Neural cell (in vitro differentiated cells): Measurements from ENCODE around the gene NPPA. TPM values are rescaled to one million over a fixed set of nuclear protein-coding genes. Genes with fewer than 3 reads are reported as not detected.
A peak's percentile ranks its signal among the peaks of the same experiment; 100 is the strongest.

Experiments used
- H2AFZ ChIP-seq: fragments of 200-600, 300-800 bp; sonication (generic), shearing (Covaris generic); 2 replicates; pipeline ENCODE4 v1.6.0; 2014; ENCODE audit warnings: low read depth, mild to moderate bottlenecking, antibody characterized with exemption, low read length, moderate library complexity
- H3F3A ChIP-seq: fragments of 200-600 bp; shearing (Covaris generic); 2 replicates; pipeline ENCODE4 v1.6.1; 2016; ENCODE audit warnings: mild to moderate bottlenecking, moderate library complexity, mixed read lengths, antibody characterized with exemption, low read length; ENCODE audit not compliant: insufficient read depth, poor library complexity, severe bottlenecking
- H3K27ac ChIP-seq: fragments of 200-600, 300-800 bp; sonication (generic), shearing (Covaris generic); 2 replicates; pipeline ENCODE4 v1.5.1; 2014; ENCODE audit warnings: mild to moderate bottlenecking, low read length, moderate library complexity
- H3K27me3 ChIP-seq: fragments of 300-800, 200-600 bp; sonication (generic), shearing (Covaris generic); 2 replicates; pipeline ENCODE4 v1.6.0; 2014; ENCODE audit warnings: mild to moderate bottlenecking, low read depth, low read length, moderate library complexity; ENCODE audit not compliant: insufficient read depth
- H3K36me3 ChIP-seq: fragments of 300-800, 200-600 bp; sonication (generic), shearing (Covaris generic); 2 replicates; pipeline ENCODE4 v1.5.1; 2014; ENCODE audit warnings: mild to moderate bottlenecking, antibody characterized with exemption, low read length, moderate library complexity; ENCODE audit not compliant: insufficient read depth
- H3K4me2 ChIP-seq: fragments of 300-800, 200-600 bp; sonication (generic), shearing (Covaris generic); 2 replicates; pipeline ENCODE4 v1.6.0; 2014; ENCODE audit warnings: mild to moderate bottlenecking, low read length
- H3K4me3 ChIP-seq: fragments of 300-800, 200-600 bp; sonication (generic), shearing (Covaris generic); 2 replicates; pipeline ENCODE4 v1.5.1; 2014; ENCODE audit warnings: mild to moderate bottlenecking, low read length, moderate library complexity
- H3K79me2 ChIP-seq: fragments of 200-600 bp; shearing (Covaris generic); replicated peaks from 2 replicates; pipeline ENCODE4 v1.6.0; 2014; ENCODE audit warnings: mild to moderate bottlenecking, low read length, moderate library complexity; ENCODE audit not compliant: insufficient read depth
- H3K9ac ChIP-seq: fragments of 300-800, 200-600 bp; sonication (generic), shearing (Covaris generic); 2 replicates; pipeline ENCODE4 v1.6.1; 2016; ENCODE audit warnings: mild to moderate bottlenecking, low read length, mixed read lengths
- H3K9me2 ChIP-seq: fragments of 200-600 bp; shearing (Covaris generic); 2 replicates; pipeline ENCODE4 v1.6.1; 2016; ENCODE audit warnings: mild to moderate bottlenecking, low read length, mixed read lengths; ENCODE audit not compliant: insufficient read depth
- H3K9me3 ChIP-seq: fragments of 200-600, 300-800 bp; sonication (generic), shearing (Covaris generic); 2 replicates; pipeline ENCODE4 v1.6.1; 2016; ENCODE audit warnings: mild to moderate bottlenecking, mixed run types, low read length, moderate library complexity, mixed read lengths
- H4K20me1 ChIP-seq: fragments of 200-600 bp; shearing (Covaris generic); 2 replicates; pipeline ENCODE4 v1.6.1; 2016; ENCODE audit warnings: mild to moderate bottlenecking, mixed run types; ENCODE audit not compliant: insufficient read depth
- EP300 ChIP-seq: fragments of 450-650 bp; conservative IDR thresholded peaks from 2 replicates; pipeline ENCODE4 v1.6.1; 2014; ENCODE audit warnings: antibody characterized with exemption, mild to moderate bottlenecking, moderate library complexity; ENCODE audit not compliant: poor library complexity, severe bottlenecking
- EZH2 ChIP-seq: fragments of 200-600, 300-800 bp; shearing (Covaris generic), sonication (generic); IDR thresholded peaks from 2 replicates; pipeline ENCODE4 v1.6.1; 2014; ENCODE audit warnings: antibody characterized with exemption, low read length, borderline replicate concordance, mild to moderate bottlenecking; ENCODE audit not compliant: insufficient read depth, poor library complexity, severe bottlenecking
- MXI1 ChIP-seq: fragments of 450-650 bp; conservative IDR thresholded peaks from 2 replicates; pipeline ENCODE4 v1.6.1; 2014; ENCODE audit warnings: antibody characterized with exemption, mild to moderate bottlenecking; ENCODE audit not compliant: poor library complexity, severe bottlenecking
- POLR2AphosphoS5 ChIP-seq: IDR thresholded peaks from 2 replicates; pipeline ENCODE4 v1.6.1; 2012
- RAD21 ChIP-seq: fragments of 450-650 bp; conservative IDR thresholded peaks from 2 replicates; pipeline ENCODE4 v1.6.1; 2014; ENCODE audit warnings: antibody characterized with exemption, mild to moderate bottlenecking, moderate library complexity
- SMC3 ChIP-seq: fragments of 450-650 bp; conservative IDR thresholded peaks from 2 replicates; pipeline ENCODE4 v1.6.1; 2014; ENCODE audit warnings: antibody characterized with exemption, mild to moderate bottlenecking, moderate library complexity; ENCODE audit not compliant: poor library complexity
- TAF1 ChIP-seq: IDR thresholded peaks from 2 replicates; pipeline ENCODE4 v1.6.1; 2012; ENCODE audit warnings: low read depth
- polyA plus RNA-seq: library from polyadenylated mRNA; depleted of rRNA; stranded (reverse); fragments of >200 nt; gene quantifications from 2 replicates; pipeline ENCODE4 v1.2.3, GENCODE V29; 2014
- TF ChIP-seq, protein P1 (sequence below): IDR thresholded peaks from 2 replicates; pipeline ENCODE4 v1.6.1; 2012; ENCODE audit warnings: borderline replicate concordance
- TF ChIP-seq, protein P2 (sequence below): fragments of 450-650 bp; IDR thresholded peaks from 2 replicates; pipeline ENCODE4 v1.5.1; 2014; ENCODE audit warnings: antibody characterized with exemption, mild to moderate bottlenecking, moderate library complexity; ENCODE audit not compliant: poor library complexity, severe bottlenecking

The NPPA gene
- polyA plus RNA-seq, 1 donor from 2014 or later, result not detected

DNA sequence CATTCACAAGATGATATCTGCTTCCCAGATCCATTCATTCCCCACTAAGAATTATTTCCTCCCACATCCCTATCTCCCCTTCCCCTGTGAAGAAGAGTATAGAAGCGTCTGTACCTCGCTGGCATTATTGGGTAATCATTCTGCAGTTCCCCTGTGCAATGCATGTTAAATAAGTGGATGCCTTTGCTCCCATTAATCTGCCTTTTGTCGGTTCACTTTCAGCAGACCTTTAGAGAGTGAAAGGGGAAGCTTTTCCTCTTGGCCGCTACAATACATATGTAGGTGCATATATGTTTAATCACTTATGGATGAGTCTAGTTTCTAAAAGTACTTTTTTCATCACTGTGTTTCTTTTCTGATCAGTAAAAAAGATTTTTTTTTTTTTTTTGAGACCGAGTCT lies 34.6 kb downstream of the NPPA start:
- no peaks in the 10 kb centered on the region for H3K9me3 ChIP-seq
- H3K9me2 ChIP-seq, result no peaks in the 10 kb centered on the region
- no peak overlapping the region for H3K27ac ChIP-seq
- TF ChIP-seq TAF1 (no peak), SMC3 (no peak), MXI1 (no peak), RAD21 (no peak), POLR2AphosphoS5 (no peak), EP300 (no peak), EZH2 (no peak)
- TF ChIP-seq, protein P1, sequence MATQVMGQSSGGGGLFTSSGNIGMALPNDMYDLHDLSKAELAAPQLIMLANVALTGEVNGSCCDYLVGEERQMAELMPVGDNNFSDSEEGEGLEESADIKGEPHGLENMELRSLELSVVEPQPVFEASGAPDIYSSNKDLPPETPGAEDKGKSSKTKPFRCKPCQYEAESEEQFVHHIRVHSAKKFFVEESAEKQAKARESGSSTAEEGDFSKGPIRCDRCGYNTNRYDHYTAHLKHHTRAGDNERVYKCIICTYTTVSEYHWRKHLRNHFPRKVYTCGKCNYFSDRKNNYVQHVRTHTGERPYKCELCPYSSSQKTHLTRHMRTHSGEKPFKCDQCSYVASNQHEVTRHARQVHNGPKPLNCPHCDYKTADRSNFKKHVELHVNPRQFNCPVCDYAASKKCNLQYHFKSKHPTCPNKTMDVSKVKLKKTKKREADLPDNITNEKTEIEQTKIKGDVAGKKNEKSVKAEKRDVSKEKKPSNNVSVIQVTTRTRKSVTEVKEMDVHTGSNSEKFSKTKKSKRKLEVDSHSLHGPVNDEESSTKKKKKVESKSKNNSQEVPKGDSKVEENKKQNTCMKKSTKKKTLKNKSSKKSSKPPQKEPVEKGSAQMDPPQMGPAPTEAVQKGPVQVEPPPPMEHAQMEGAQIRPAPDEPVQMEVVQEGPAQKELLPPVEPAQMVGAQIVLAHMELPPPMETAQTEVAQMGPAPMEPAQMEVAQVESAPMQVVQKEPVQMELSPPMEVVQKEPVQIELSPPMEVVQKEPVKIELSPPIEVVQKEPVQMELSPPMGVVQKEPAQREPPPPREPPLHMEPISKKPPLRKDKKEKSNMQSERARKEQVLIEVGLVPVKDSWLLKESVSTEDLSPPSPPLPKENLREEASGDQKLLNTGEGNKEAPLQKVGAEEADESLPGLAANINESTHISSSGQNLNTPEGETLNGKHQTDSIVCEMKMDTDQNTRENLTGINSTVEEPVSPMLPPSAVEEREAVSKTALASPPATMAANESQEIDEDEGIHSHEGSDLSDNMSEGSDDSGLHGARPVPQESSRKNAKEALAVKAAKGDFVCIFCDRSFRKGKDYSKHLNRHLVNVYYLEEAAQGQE, result no peak
- TF ChIP-seq, protein P2, sequence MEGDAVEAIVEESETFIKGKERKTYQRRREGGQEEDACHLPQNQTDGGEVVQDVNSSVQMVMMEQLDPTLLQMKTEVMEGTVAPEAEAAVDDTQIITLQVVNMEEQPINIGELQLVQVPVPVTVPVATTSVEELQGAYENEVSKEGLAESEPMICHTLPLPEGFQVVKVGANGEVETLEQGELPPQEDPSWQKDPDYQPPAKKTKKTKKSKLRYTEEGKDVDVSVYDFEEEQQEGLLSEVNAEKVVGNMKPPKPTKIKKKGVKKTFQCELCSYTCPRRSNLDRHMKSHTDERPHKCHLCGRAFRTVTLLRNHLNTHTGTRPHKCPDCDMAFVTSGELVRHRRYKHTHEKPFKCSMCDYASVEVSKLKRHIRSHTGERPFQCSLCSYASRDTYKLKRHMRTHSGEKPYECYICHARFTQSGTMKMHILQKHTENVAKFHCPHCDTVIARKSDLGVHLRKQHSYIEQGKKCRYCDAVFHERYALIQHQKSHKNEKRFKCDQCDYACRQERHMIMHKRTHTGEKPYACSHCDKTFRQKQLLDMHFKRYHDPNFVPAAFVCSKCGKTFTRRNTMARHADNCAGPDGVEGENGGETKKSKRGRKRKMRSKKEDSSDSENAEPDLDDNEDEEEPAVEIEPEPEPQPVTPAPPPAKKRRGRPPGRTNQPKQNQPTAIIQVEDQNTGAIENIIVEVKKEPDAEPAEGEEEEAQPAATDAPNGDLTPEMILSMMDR, result no peak
- H3F3A ChIP-seq, result no peaks in the 10 kb centered on the region
- H3K27me3 ChIP-seq, result no peaks in the 10 kb centered on the region
- peaks cover 23% of the 10 kb centered on the region for H3K79me2 ChIP-seq
- no peaks in the 10 kb centered on the region for H4K20me1 ChIP-seq
- no peak overlapping the region for H3K4me2 ChIP-seq
- H3K9ac ChIP-seq, result no peak overlapping the region
- no peak overlapping the region for H2AFZ ChIP-seq
- H3K4me3 ChIP-seq, result no peak overlapping the region
- H3K36me3 ChIP-seq, result peaks cover 7% of the 10 kb centered on the region

DNA sequence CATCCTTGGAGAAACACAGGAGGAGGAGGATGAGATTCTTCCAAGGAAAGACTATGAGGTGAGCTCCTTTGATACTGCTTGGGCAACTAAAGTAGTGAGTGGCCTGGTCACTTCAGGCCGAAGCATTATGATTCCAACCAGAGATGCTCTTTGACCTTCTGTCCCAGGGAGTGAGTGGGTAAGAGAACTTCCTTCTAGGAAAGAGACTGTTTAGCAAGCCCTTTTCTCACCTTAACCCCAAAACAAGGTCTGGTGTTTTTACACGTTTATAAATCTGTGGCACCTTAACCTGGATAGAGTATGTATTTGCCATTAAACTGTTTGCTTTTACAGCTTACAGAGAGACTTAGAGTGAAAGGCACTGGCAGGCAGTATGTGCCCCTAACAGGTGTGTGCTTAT lies 40.5 kb downstream of the NPPA start:
- Histone ChIP-seq H4K20me1 (no peaks in the 10 kb centered on the region), H3K79me2 (peaks cover 48% of the 10 kb centered on the region), H3K9me3 (no peaks in the 10 kb centered on the region), H3K4me2 (peak overlapping the region; percentile 99), H2AFZ (no peak overlapping the region), H3K36me3 (no peaks in the 10 kb centered on the region), H3K9ac (peak overlapping the region; percentile 93), H3K9me2 (no peaks in the 10 kb centered on the region), H3K27me3 (no peaks in the 10 kb centered on the region), H3K27ac (peak overlapping the region; percentile 86), H3K4me3 (peak overlapping the region; percentile 99), H3F3A (no peaks in the 10 kb centered on the region)
- no peak for TF ChIP-seq SMC3
- no peak for TF ChIP-seq RAD21
- TF ChIP-seq EZH2, result no peak
- TF ChIP-seq TAF1, result no peak
